PFSK-1 (cell line): ENCODE measurements around the gene LRRIQ1.
A peak's percentile ranks its signal among the peaks of the same experiment; 100 is the strongest.

Experiments used
- FOXP2 ChIP-seq: optimal IDR thresholded peaks from 2 replicates; pipeline ENCODE3; 2011; ENCODE audit warnings: borderline replicate concordance, control low read depth, inconsistent platforms; ENCODE audit not compliant: insufficient read depth; ENCODE audit errors: extremely low read length, extremely low read depth
- POLR2AphosphoS5 ChIP-seq: IDR thresholded peaks from 2 replicates; pipeline ENCODE4 v1.6.1; 2012; ENCODE audit warnings: low read depth, mild to moderate bottlenecking, control low read depth, low read length, moderate library complexity
- SIN3A ChIP-seq: IDR thresholded peaks from 2 replicates; pipeline ENCODE4 v1.6.1; 2012; ENCODE audit warnings: mild to moderate bottlenecking, low read length, moderate library complexity, borderline replicate concordance; ENCODE audit not compliant: insufficient read depth
- TAF1 ChIP-seq: IDR thresholded peaks from 2 replicates; pipeline ENCODE4 v1.6.1; 2012; ENCODE audit warnings: low read length, control low read depth, borderline replicate concordance; ENCODE audit not compliant: insufficient read depth
- TF ChIP-seq, protein P1 (sequence below), 2 experiments: IDR thresholded peaks; 2 replicates each; pipeline versions ENCODE4 v1.6.1 to v1.8.0; 2011 to 2012; ENCODE audit warnings: low read depth in 2 of 2, low read length in 2 of 2, control low read depth in 1 of 2, inconsistent platforms in 1 of 2, mild to moderate bottlenecking in 1 of 2, moderate library complexity in 1 of 2; ENCODE audit not compliant: insufficient read depth in 1 of 2

Gene LRRIQ1

GRCh38 chr12:85275374-85275773 is 239.2 kb downstream of the LRRIQ1 start:
- TF ChIP-seq SIN3A = no peak
- TF ChIP-seq POLR2AphosphoS5 = 0 out of 2 replicates have a peak, but pooled peaks have one; percentile 29

DNA sequence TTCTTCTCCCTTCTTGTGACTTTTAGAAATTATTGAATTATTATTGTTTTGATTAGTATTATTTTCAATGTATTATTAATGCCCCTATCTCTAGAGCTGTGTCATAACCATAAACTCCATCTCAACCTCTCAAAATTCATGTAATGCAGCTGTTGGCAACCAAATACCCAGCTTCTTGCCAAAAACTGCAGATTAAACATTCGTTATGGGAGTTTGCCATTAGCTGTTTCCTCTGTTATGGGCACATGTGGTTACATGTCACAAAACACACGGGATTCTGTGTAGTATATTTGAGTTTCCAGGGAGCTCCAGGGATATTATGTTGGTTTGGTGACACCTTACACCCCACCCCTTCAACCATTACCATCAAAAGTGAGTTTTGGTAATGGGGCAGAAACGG is 241.0 kb downstream of the LRRIQ1 start:
- TF ChIP-seq POLR2AphosphoS5 (no peak), SIN3A (no peak), TAF1 (no peak), FOXP2 (no peak)
- TF ChIP-seq, protein P1, sequence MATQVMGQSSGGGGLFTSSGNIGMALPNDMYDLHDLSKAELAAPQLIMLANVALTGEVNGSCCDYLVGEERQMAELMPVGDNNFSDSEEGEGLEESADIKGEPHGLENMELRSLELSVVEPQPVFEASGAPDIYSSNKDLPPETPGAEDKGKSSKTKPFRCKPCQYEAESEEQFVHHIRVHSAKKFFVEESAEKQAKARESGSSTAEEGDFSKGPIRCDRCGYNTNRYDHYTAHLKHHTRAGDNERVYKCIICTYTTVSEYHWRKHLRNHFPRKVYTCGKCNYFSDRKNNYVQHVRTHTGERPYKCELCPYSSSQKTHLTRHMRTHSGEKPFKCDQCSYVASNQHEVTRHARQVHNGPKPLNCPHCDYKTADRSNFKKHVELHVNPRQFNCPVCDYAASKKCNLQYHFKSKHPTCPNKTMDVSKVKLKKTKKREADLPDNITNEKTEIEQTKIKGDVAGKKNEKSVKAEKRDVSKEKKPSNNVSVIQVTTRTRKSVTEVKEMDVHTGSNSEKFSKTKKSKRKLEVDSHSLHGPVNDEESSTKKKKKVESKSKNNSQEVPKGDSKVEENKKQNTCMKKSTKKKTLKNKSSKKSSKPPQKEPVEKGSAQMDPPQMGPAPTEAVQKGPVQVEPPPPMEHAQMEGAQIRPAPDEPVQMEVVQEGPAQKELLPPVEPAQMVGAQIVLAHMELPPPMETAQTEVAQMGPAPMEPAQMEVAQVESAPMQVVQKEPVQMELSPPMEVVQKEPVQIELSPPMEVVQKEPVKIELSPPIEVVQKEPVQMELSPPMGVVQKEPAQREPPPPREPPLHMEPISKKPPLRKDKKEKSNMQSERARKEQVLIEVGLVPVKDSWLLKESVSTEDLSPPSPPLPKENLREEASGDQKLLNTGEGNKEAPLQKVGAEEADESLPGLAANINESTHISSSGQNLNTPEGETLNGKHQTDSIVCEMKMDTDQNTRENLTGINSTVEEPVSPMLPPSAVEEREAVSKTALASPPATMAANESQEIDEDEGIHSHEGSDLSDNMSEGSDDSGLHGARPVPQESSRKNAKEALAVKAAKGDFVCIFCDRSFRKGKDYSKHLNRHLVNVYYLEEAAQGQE (IDR thresholded peaks at IDR 0.05; ENCODE audit: insufficient read depth in 1 of 2, low read depth in 2 of 2, low read length in 2 of 2) = no peak

DNA sequence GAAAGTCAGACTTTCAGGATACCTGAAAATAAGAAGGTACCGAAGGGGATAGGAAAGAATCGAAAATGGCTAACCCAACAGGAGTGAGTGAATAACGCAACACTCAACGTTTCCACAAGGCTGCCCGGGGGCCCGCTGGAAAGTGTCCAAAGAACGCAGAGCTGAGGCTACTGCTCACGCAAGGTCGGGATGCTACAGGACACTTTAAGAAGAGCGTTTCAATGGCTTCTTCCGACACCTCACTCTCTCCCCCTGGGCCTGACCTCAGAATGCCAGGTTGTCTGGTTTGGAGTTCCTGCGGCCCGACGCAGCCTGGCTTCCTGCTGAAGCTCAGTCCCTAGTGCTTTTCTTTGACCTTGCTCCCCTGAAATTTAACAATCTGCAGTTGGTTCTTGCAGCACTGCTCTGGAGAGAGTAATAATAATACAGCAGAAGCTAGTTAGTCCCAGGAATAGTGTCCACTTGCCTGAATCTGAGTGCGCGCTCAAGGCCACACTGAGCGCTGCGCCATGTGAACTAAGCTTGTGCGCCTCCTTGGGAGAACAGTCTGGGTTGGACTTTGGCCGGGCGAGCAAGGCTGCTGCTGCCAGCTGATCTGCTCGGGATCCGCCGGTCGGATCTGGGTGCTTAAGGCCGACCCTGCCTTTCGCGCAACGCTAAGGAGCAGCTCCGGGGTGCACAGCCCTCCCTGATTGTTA is 241.9 kb downstream of the LRRIQ1 start:
- TF ChIP-seq TAF1 (peak; percentile 78; the same call in 1 of the 2 replicates), POLR2AphosphoS5 (peak; percentile 77), SIN3A (peak; percentile 77; the same call in 1 of the 2 replicates), FOXP2 (no peak)
- TF ChIP-seq, protein P1 (IDR thresholded peaks at IDR 0.05; ENCODE audit: insufficient read depth in 1 of 2, low read depth in 2 of 2, low read length in 2 of 2) = peak in 1 of 2 experiments; percentile 62; a peak in 1 of 4 replicates

DNA sequence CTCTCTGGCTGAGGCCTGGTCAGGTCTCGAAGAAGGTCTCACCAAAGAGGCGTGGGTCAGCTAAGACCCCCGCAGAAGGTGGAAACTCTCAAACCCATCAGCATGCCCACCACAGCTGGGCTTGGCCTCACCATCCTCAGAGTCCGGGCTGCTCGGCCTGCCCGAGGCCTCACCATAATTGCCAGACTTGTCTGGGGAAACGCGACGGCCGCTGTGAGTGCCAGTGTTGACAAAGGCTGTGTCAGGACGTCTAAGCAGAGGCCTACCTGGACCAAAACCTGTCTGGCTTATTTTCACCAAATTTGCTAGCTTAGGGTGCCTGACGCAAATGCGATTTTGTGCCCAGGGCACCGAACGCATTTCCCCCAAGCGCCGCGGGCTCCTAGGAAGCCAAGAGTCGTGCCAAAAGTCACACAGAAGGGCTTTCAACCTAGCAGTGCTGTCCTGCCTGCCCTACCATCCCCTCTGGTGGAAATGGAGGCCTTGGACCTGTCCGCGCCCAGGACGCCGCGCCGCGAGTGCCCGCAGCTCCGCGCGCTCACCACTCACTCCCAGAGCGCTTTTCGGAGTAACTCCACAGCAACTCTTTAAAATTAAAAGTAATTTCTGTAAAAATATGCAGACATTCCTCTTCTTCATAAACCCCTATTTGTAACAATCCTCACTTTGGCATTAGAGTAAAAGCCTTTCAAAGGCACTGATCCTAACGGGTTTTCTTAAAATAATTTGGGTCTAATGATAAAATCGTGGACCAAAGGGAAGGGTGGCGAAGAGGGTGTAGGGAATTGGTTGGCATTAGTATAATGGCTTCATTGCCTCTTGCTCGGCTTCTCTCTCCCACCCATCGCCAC is 242.7 kb downstream of the LRRIQ1 start:
- TF ChIP-seq FOXP2 = no peak
- TF ChIP-seq, protein P1 (IDR thresholded peaks at IDR 0.05; ENCODE audit: insufficient read depth in 1 of 2, low read depth in 2 of 2, low read length in 2 of 2) = no peak
- no peak for TF ChIP-seq TAF1
- TF ChIP-seq SIN3A = no peak; the same call in 1 of the 2 replicates
- no peak for TF ChIP-seq POLR2AphosphoS5

DNA sequence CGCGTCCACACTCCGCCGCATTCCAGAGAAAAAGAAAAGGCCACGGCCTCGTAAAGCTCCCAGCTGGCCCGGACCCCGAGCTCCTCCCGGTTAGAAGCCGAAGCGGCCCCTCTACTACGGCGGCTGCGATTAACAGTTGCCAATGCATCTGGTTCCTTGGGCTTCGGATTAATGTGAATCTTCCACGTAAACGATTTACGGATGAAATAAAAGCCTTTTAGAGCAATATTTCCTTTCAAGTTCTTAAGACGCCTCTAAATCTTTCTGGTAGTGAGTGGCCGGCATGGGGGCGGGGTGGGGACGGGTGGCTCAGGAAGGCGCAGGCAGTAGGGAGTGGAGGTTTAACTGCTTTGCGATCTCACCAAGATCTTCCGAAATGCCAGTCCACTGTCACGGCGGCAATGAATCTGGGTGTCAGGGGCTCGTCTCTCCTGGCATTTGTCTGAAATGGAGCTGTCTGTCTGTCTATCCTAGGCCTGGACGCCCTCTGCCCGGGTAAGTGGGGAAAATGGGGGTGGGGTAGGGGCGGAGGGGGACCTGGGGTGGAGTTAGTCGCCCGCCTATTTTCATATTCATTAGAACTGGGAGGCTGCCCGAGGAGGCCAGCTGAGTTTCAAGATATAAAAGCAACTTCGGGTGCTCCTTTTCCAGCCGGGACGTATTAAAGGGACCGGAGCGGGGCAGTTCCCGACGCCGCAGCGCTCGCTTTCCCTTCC is 243.5 kb downstream of the LRRIQ1 start:
- peak; percentile 73; the same call in 1 of the 2 replicates for TF ChIP-seq TAF1
- no peak; the same call in 1 of the 2 replicates for TF ChIP-seq SIN3A
- TF ChIP-seq, protein P1 (IDR thresholded peaks at IDR 0.05; ENCODE audit: insufficient read depth in 1 of 2, low read depth in 2 of 2, low read length in 2 of 2) = peak in 1 of 2 experiments; percentile 22; a peak in 2 of 4 replicates
- peak; percentile 89 for TF ChIP-seq POLR2AphosphoS5
- TF ChIP-seq FOXP2 = no peak
